BE2C (cell line): ENCODE results near the gene LACTBL1.

Experiments used
- DNase-seq: peaks from one replicate; pipeline ENCODE4 v3.0.0-alpha.2; 2020
- H3K27me3 ChIP-seq: fragments of 250-450 bp; sonication (Bioruptor Pico); 2 replicates; pipeline ENCODE4 v1.5.1; 2020; ENCODE audit warnings: mild to moderate bottlenecking
- H3K36me3 ChIP-seq: fragments of 250-450 bp; sonication (Bioruptor Pico); 2 replicates; pipeline ENCODE4 v1.5.1; 2020; ENCODE audit warnings: mild to moderate bottlenecking
- H3K4me1 ChIP-seq: fragments of 250-450 bp; sonication (Bioruptor Pico); 2 replicates; pipeline ENCODE4 v1.5.1; 2020
- H3K4me3 ChIP-seq: 2 replicates; pipeline ENCODE4 v1.5.1; 2011; ENCODE audit warnings: low read depth, low read length
- H3K9me3 ChIP-seq: fragments of 250-450 bp; sonication (Bioruptor Pico); 2 replicates; pipeline ENCODE4 v1.5.1; 2020
- TF ChIP-seq, protein P1 (sequence below): IDR thresholded peaks from 2 replicates; pipeline ENCODE4 v1.5.1; 2012; ENCODE audit warnings: mild to moderate bottlenecking, low read depth, low read length

Gene LACTBL1

DNA sequence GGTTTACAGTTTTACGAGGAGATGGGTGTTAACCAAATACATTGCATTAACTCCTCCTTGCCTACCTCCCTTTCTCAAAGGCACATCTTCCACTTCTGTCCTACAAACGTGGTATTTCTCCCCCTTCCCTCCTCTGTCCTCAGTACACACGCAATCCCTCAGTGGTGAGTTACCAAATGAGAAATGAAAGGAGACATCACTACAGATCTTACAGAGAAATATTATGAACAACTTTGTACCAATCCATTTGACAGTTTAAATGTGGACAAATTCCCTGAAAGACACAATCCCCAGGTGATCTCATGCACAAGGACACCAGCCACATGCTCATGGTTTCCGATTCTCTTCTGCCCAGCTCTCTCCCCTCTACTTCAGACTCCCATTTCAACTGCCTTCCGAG is 6.4 kb downstream of the LACTBL1 start:
- TF ChIP-seq, protein P1, sequence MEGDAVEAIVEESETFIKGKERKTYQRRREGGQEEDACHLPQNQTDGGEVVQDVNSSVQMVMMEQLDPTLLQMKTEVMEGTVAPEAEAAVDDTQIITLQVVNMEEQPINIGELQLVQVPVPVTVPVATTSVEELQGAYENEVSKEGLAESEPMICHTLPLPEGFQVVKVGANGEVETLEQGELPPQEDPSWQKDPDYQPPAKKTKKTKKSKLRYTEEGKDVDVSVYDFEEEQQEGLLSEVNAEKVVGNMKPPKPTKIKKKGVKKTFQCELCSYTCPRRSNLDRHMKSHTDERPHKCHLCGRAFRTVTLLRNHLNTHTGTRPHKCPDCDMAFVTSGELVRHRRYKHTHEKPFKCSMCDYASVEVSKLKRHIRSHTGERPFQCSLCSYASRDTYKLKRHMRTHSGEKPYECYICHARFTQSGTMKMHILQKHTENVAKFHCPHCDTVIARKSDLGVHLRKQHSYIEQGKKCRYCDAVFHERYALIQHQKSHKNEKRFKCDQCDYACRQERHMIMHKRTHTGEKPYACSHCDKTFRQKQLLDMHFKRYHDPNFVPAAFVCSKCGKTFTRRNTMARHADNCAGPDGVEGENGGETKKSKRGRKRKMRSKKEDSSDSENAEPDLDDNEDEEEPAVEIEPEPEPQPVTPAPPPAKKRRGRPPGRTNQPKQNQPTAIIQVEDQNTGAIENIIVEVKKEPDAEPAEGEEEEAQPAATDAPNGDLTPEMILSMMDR, result no peak
- DNase-seq, result no peak
- H3K36me3 ChIP-seq, result no peaks in the 10 kb centered on the region
- H3K27me3 ChIP-seq, result no peaks in the 10 kb centered on the region
- no peaks in the 10 kb centered on the region for H3K4me1 ChIP-seq
- H3K9me3 ChIP-seq, result no peaks in the 10 kb centered on the region
- H3K4me3 ChIP-seq, result no peak overlapping the region

- no peaks in the 10 kb centered on the region for H3K27me3 ChIP-seq
- H3K9me3 ChIP-seq, result no peaks in the 10 kb centered on the region
- TF ChIP-seq, protein P1, result no peak
- H3K4me3 ChIP-seq, result no peak overlapping the region
- H3K36me3 ChIP-seq, result no peaks in the 10 kb centered on the region
- H3K4me1 ChIP-seq, result no peaks in the 10 kb centered on the region
- DNase-seq, result no peak
These were observed 9.5 kb downstream of the LACTBL1 start for GRCh38 chr1:22963044-22963677.

DNA sequence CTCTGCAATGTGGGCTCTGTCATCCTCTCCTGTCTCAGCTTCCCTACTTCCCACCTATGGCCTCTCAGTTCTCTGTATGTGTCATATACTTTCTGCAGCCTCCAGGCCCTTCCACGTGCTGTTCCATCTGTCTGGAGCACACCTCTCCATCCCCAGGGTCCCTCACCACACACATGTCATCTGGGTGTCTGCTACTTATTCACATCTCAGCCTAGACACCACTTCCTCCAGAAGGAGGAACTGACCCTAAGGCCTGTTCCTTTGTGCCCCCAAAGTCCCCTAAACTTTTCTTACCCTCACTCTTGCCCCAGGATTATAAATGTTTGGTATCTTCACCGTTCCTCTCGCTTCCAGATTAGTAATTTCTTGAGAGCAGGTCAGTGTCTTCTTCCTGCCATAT is 10.1 kb downstream of the LACTBL1 start:
- TF ChIP-seq, protein P1, result no peak
- no peaks in the 10 kb centered on the region for H3K36me3 ChIP-seq
- no peak for DNase-seq
- H3K4me1 ChIP-seq, result no peaks in the 10 kb centered on the region
- H3K9me3 ChIP-seq, result no peaks in the 10 kb centered on the region
- no peak overlapping the region for H3K4me3 ChIP-seq
- H3K27me3 ChIP-seq, result no peaks in the 10 kb centered on the region

GRCh38 chr1:22959545-22960360 is 12.9 kb downstream of the LACTBL1 start:
- H3K36me3 ChIP-seq, result no peaks in the 10 kb centered on the region
- H3K4me1 ChIP-seq, result no peaks in the 10 kb centered on the region
- H3K4me3 ChIP-seq, result no peak overlapping the region
- no peak for DNase-seq
- TF ChIP-seq, protein P1, result no peak
- H3K9me3 ChIP-seq, result no peaks in the 10 kb centered on the region
- no peaks in the 10 kb centered on the region for H3K27me3 ChIP-seq

GRCh38 chr1:22958556-22958955 is 14.1 kb downstream of the LACTBL1 start:
- no peaks in the 10 kb centered on the region for H3K36me3 ChIP-seq
- TF ChIP-seq, protein P1, result no peak
- no peak overlapping the region for H3K4me3 ChIP-seq
- DNase-seq, result no peak
- no peaks in the 10 kb centered on the region for H3K4me1 ChIP-seq
- H3K9me3 ChIP-seq, result no peaks in the 10 kb centered on the region
- peaks cover 6% of the 10 kb centered on the region for H3K27me3 ChIP-seq

GRCh38 chr1:22957066-22957465 is 15.6 kb downstream of the LACTBL1 start:
- TF ChIP-seq, protein P1, result no peak
- Histone ChIP-seq H3K4me1 (no peaks in the 10 kb centered on the region), H3K9me3 (no peaks in the 10 kb centered on the region), H3K4me3 (no peak overlapping the region), H3K36me3 (no peaks in the 10 kb centered on the region), H3K27me3 (peaks cover 18% of the 10 kb centered on the region)
- DNase-seq, result no peak
